HG03196 (cell line): ENCODE results near the gene ADAM17.
A peak's percentile ranks its signal among the peaks of the same experiment; 100 is the strongest.
"Not testable (repeated sequence)": the region's sequence is repeated elsewhere in the genome, so short reads cannot be mapped to it uniquely, and the experiment has no call there.

Experiments
- ATAC-seq: cut with Tn5 transposase; IDR thresholded peaks from one replicate; pipeline ENCODE4 v1.9.1; 2021; ENCODE audit not compliant: unreplicated experiment

The ADAM17 gene

GRCh38 chr2:9570182-9571060, 14.8 kb upstream of the ADAM17 start:
- ATAC-seq, result no peak

- ATAC-seq, result no peak
These were observed 10.0 kb upstream of the ADAM17 start for GRCh38 chr2:9565436-9566153.

- no peak for ATAC-seq
These were observed 5.0 kb upstream of the ADAM17 start for GRCh38 chr2:9560628-9561027.

GRCh38 chr2:9558948-9559381, 3.3 kb upstream of the ADAM17 start:
- no peak for ATAC-seq

- ATAC-seq, result no peak
These were observed 602 bp upstream of the ADAM17 start for GRCh38 chr2:9556121-9556743.

GRCh38 chr2:9554921-9555296, 721 bp downstream of the ADAM17 start:
- ATAC-seq, result no peak

- ATAC-seq, result no peak
These were observed 3.1 kb downstream of the ADAM17 start for GRCh38 chr2:9552219-9553178.

GRCh38 chr2:9550859-9551391, 4.7 kb downstream of the ADAM17 start:
- not testable (repeated sequence) for ATAC-seq

GRCh38 chr2:9549420-9549819, 6.2 kb downstream of the ADAM17 start:
- ATAC-seq, result no peak

GRCh38 chr2:9548506-9548905, 7.1 kb downstream of the ADAM17 start:
- peak; percentile 61 for ATAC-seq

GRCh38 chr2:9547262-9547991, 8.2 kb downstream of the ADAM17 start:
- no peak for ATAC-seq

- ATAC-seq, result no peak
These were observed 10.1 kb downstream of the ADAM17 start for GRCh38 chr2:9545502-9545901.

- no peak for ATAC-seq
These were observed 12.1 kb downstream of the ADAM17 start for GRCh38 chr2:9543557-9543956.

GRCh38 chr2:9539531-9539930, 16.1 kb downstream of the ADAM17 start:
- ATAC-seq, result no peak

- no peak for ATAC-seq
These were observed 17.6 kb downstream of the ADAM17 start for GRCh38 chr2:9538000-9538507.

- ATAC-seq, result no peak
These were observed 19.1 kb downstream of the ADAM17 start for GRCh38 chr2:9536504-9536903.

- no peak for ATAC-seq
These were observed 20.5 kb downstream of the ADAM17 start for GRCh38 chr2:9535177-9535576.

- ATAC-seq, result no peak
These were observed 22.0 kb downstream of the ADAM17 start for GRCh38 chr2:9533663-9534062.

GRCh38 chr2:9532421-9532820, 23.2 kb downstream of the ADAM17 start:
- no peak for ATAC-seq
